Stimulated activated naive B cell treated with anti-CD40 and anti-IgM and Interleukin-4, amounts not matched to agents 10 μg/mL and 1 μg/mL and 100 μg/mL, for 72 hours (primary cell): Measurements from ENCODE around the gene IKZF3.
A peak's percentile ranks its signal among the peaks of the same experiment; 100 is the strongest.

Experiments used
- ATAC-seq, 2 donors: fragments of 150-1000 bp; cut with Tn5 transposase; replicated peaks; 2 replicates each; pipeline ENCODE4 v1.10.0; 2021; ENCODE audit warnings: moderate library complexity in 1 of 2
- DNase-seq: peaks from one replicate; pipeline ENCODE4 v3.0.0; 2021
- H3K27ac Mint-ChIP-seq: one replicate; pipeline ENCODE4 v1.8.0; 2022; ENCODE audit warnings: mild to moderate bottlenecking, mixed read lengths
- H3K27me3 Mint-ChIP-seq, 2 donors: one replicate each; pipeline ENCODE4 v1.8.0; 2022; ENCODE audit warnings: mixed read lengths in 2 of 2
- H3K36me3 Mint-ChIP-seq, 2 donors: one replicate each; pipeline ENCODE4 v1.8.0; 2022; ENCODE audit warnings: mixed read lengths in 2 of 2, mild to moderate bottlenecking in 1 of 2
- H3K4me1 Mint-ChIP-seq, 2 donors: one replicate each; pipeline ENCODE4 v1.8.0; 2022; ENCODE audit warnings: mixed read lengths in 2 of 2, mild to moderate bottlenecking in 1 of 2
- H3K4me3 Mint-ChIP-seq, 2 donors: one replicate each; pipeline ENCODE4 v1.8.0; 2022; ENCODE audit warnings: mild to moderate bottlenecking in 2 of 2, mixed read lengths in 2 of 2, moderate library complexity in 1 of 2
- H3K9me3 Mint-ChIP-seq, 2 donors: one replicate each; pipeline ENCODE4 v1.8.0; 2022; ENCODE audit warnings: mixed read lengths in 2 of 2, mild to moderate bottlenecking in 1 of 2

Gene IKZF3

DNA sequence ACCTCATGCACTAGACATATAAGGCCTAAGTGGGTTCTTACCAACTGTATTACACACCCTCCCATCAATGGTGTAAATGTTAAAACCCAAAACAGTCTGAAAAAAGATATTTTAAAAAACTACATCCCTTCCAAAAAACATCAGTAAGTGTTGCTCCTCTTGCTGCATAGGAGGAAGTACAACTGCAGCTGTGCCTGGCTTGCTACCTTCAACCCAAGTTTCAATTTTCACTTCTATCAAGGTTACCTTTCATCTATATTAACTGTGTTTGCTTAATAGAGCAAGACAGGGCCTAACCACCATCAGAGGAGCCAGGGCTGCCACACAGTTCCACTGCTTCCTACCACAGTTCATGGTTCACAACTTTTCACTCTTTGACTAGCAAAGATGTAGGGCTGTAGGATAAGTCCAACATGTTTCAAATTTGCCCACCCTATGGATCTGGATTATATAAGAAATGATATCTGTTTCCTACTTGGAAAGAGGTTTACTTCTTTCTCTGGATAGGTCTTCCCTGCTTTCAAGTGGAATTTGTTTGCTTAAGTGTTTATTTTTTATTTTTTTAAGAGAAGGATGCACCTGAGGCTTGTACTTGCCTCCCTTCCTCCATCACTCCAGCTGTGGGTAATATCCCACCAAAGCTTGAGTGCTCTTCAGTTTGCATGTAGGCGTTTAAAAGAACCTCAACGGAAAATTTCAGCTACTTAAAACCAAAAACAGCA lies 69.7 kb downstream of the IKZF3 start:
- H3K4me3 Mint-ChIP-seq, result peak overlapping the region; percentile 68
- H3K27ac Mint-ChIP-seq, result peak overlapping the region; percentile 95
- DNase-seq, result peak; percentile 75
- H3K36me3 Mint-ChIP-seq, result peaks cover 49 to 64% of the 10 kb centered on the region in 2 donors
- peaks cover 3 to 11% of the 10 kb centered on the region in 2 donors for H3K9me3 Mint-ChIP-seq
- no peaks in the 10 kb centered on the region for H3K27me3 Mint-ChIP-seq
- H3K4me1 Mint-ChIP-seq, result peaks cover 48 to 82% of the 10 kb centered on the region in 2 donors
- ATAC-seq, result peak; percentile 90 to 93

DNA sequence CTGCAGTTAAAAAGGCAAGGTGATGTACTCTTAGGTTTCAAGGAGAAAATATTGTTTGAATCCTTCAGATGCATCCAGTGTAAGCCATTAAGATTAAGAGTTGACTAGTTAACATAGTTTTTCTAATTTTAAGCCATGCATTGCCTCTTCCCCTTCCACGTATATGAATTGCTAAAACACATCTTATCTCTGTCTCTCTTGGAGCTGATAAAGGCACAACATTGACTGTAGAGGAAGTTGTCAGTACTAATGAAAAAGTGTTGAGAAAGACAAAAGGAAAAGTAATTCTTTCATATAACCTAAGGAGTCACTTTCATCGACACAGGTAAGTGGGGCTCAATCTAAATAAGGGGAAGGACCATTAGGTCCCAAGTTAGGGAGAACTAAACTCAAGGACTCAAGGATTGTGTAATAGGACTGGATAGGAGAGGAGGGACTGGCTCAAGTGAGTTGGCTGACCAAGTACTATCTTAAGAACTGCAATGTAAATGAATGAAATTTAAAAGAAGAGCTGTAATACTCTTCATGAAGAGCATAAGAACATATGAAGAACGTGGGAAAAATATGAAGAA lies 70.7 kb downstream of the IKZF3 start:
- peak overlapping the region; percentile 70 to 75 for H3K4me3 Mint-ChIP-seq
- ATAC-seq, result no peak
- peaks cover 47 to 62% of the 10 kb centered on the region in 2 donors for H3K36me3 Mint-ChIP-seq
- peaks cover 41 to 75% of the 10 kb centered on the region in 2 donors for H3K4me1 Mint-ChIP-seq
- H3K27me3 Mint-ChIP-seq, result no peaks in the 10 kb centered on the region
- H3K9me3 Mint-ChIP-seq, result peaks cover 3 to 11% of the 10 kb centered on the region in 2 donors
- H3K27ac Mint-ChIP-seq, result peak overlapping the region; percentile 91
- DNase-seq, result no peak

DNA sequence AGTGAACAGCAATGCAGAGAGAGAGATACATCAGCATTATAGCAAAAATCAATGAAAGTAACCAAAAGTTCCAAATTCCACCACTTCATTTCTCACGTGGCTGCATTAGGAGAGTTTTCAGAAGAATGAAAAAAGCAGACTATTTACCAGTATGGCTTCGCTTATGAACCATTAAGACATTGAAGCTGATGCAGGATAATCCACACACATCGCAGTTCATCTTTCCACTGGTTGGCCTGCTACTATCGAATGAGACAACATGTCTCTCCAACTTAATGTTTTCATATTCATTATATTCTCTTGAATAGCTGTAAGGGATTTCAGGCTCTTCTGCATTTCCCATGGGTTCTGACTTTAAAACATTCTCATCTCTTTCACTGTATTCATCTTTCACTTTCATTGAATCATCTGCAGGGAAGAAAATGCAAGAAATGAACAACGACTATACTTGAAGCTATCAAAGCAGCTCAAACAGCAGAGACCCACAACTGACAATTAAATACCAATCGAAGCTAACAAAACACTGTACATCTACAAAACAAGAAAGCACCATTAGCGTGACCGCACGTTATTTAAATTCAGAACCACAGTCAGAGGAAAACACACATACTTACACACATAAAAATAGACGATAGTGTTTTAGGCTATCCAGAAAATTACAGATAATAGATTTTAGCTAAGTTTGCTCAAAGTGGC lies 71.4 kb downstream of the IKZF3 start:
- Mint-ChIP-seq H3K36me3 (peaks cover 46 to 62% of the 10 kb centered on the region in 2 donors), H3K27me3 (no peaks in the 10 kb centered on the region), H3K4me1 (peaks cover 39 to 75% of the 10 kb centered on the region in 2 donors), H3K27ac (peak overlapping the region; percentile 91), H3K9me3 (peaks cover 3 to 5% of the 10 kb centered on the region in 2 donors), H3K4me3 (peak overlapping the region; percentile 70 to 75)
- ATAC-seq, result peak in 1 of 2 donors; percentile 16
- DNase-seq, result no peak

DNA sequence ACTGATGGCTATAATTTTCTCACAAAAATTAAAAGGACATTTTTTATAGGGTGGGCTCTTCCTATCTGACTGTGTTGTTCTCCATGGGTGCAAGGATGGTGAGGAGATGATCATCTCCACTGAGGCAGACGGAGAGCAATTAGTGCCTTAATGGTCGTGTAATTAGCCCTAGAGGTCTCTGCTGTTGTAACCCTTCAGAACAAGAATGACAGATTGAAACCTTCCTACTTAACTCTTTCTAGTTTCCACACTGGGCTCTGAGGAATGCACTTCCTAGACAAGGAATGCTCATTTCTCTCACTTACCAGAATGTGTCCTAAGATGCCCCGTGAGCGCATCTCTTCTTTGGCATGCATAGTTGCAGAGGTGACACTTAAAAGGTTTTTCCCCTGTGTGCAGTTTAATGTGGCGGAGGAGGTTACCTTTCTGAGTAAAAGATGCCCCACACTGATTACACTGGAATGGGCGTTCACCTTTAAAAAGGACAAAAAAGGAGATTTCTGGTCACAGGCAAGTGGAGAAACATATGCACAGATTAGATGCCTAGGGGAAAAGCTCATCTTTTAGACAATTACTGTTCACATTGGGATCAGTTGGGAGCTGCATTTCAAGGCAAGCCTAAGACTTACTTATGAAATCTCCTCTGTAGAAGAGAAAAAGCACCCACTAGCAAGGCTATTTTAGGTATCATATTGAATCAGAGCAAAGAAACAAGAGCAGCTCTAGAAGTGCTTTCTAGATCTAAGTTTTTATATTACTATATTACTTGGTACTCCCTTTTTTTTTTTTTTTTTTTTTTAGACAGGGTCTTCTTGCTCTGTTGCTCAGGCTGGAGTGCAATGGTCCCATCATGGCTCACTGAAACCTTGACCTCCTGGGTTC lies 72.8 kb downstream of the IKZF3 start:
- H3K36me3 Mint-ChIP-seq, result peaks cover 48 to 65% of the 10 kb centered on the region in 2 donors
- H3K9me3 Mint-ChIP-seq, result no peaks in the 10 kb centered on the region
- H3K27me3 Mint-ChIP-seq, result no peaks in the 10 kb centered on the region
- H3K4me3 Mint-ChIP-seq, result peak overlapping the region; percentile 51 to 70
- peak; percentile 58 to 59 for ATAC-seq
- peak; percentile 39 for DNase-seq
- peak overlapping the region; percentile 91 for H3K27ac Mint-ChIP-seq
- peaks cover 43 to 77% of the 10 kb centered on the region in 2 donors for H3K4me1 Mint-ChIP-seq

DNA sequence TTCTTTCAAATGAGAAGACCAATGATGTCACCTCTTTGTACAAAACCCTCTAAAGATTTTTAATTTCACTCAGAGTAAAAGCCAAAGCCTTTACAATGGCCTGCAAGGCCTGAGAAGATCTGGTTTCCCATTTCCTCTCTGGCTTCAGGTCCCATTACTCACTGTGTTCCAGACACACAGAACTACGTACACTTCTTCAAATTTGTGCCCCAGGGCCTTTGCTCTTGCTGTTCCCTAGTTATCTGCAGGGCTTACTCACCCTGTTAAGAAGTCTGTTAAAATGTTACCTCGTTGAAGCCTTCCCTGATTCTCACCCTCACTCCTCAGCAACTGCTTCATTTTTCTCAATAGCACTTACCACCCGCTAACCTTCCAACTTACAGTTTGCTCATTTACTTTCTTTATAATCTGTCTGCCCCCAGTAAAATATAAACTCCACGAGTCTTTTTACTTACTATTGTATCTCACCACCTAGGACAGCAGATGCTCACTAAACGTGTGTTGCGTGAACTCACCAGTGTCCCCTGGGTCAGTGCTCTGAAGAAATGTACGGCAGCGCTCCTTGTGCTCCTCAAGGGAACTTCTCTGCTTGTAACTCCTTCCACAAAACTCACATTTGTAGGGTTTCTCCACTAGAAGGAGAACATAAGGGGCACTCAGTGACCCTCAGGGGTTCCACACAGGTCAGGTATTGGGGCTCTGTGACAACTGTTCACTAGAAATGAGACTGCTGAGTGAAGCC lies 76.2 kb downstream of the IKZF3 start:
- no peak for ATAC-seq
- Mint-ChIP-seq H3K36me3 (peaks cover 60 to 82% of the 10 kb centered on the region in 2 donors), H3K4me1 (peaks cover 39 to 74% of the 10 kb centered on the region in 2 donors), H3K27ac (peak overlapping the region; percentile 10), H3K27me3 (no peaks in the 10 kb centered on the region), H3K9me3 (no peaks in the 10 kb centered on the region), H3K4me3 (peak overlapping the region in 1 of 2 donors; percentile 14)
- no peak for DNase-seq

DNA sequence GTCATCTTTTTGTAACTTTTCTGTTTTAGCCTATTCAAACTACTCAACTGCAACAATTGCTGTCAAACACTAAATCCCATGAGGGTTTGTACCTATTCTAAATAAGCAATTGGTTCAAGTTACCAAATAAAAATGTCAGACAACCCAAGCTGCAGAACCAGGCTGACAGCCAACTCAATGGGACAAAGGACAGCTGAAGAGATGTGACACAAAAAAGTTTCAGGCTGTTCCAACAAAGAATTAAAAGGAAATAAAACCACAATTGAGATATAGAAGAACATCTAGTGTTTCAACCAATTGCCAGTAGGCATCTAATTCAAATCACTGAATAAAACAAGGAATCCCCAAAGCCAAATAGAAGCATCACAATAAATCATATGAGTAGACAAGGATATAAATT lies 77.1 kb downstream of the IKZF3 start:
- Mint-ChIP-seq H3K27me3 (no peaks in the 10 kb centered on the region), H3K27ac (no peak overlapping the region), H3K36me3 (peaks cover 63 to 82% of the 10 kb centered on the region in 2 donors), H3K9me3 (no peaks in the 10 kb centered on the region), H3K4me1 (peaks cover 39 to 74% of the 10 kb centered on the region in 2 donors), H3K4me3 (peak overlapping the region in 1 of 2 donors; percentile 19)
- ATAC-seq (no peak), DNase-seq (no peak)

DNA sequence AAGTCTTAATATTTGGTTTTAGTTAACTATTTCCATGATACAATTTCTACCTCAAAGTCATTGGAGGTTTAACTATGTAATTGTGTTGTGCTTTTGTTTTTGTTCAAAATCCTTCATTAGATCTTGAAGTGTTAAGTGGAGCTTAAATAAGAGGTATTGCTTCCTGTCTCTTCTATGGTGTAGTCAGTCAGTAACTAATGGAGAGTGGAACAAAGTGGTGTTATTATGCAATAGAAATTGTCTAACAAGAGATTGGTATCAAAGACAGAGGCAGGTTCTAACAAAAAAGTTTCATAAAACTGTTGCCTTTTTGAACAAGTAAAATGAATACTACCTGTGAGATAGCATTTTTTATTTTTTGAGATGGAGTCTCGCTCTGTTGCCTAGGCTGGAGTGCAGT lies 81.1 kb downstream of the IKZF3 start:
- H3K27me3 Mint-ChIP-seq, result no peaks in the 10 kb centered on the region
- H3K4me1 Mint-ChIP-seq, result peaks cover 37 to 84% of the 10 kb centered on the region in 2 donors
- no peak for DNase-seq
- peak overlapping the region; percentile 53 for H3K27ac Mint-ChIP-seq
- H3K4me3 Mint-ChIP-seq, result peak overlapping the region in 1 of 2 donors; percentile 10
- peaks cover 46 to 68% of the 10 kb centered on the region in 2 donors for H3K36me3 Mint-ChIP-seq
- no peak for ATAC-seq
- no peaks in the 10 kb centered on the region for H3K9me3 Mint-ChIP-seq

DNA sequence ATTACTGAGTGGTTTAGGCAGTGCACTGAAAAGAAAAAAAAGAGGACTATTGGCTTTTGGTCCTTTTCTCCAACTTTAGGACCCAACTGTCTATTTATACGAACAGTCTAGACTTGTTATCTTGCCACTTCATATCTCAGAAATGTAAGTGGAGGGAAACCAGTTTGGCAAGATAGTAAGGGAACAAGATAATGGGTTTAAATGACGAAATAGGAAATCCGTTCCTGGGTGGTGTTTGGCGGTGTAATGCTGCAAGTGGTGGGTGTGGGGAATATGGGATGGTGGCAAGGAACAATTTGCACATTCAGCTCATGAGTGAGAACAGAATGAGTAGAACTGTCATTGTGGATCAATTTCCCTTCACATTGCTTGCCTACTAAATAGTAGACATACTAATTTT lies 81.6 kb downstream of the IKZF3 start:
- ATAC-seq, result no peak
- Mint-ChIP-seq H3K27me3 (no peaks in the 10 kb centered on the region), H3K9me3 (no peaks in the 10 kb centered on the region), H3K27ac (peak overlapping the region; percentile 53), H3K4me1 (peaks cover 37 to 84% of the 10 kb centered on the region in 2 donors), H3K36me3 (peaks cover 45 to 66% of the 10 kb centered on the region in 2 donors), H3K4me3 (no peak overlapping the region)
- DNase-seq, result no peak

DNA sequence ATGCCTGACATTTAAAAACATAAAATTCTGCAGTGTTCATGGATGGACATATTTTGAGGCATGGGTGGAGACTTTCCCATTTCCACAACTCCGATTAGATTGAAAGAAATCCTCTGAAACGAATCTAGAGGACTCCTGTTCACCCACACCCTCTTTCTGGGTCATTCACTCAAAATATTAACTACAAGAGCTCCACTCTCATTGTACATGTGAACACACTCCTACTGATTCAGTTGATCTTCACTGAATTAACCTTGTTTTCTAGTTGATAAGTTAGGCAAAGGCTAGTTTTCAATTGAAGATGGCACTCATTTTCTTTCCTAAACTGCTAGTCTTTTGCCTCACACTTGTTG lies 82.3 kb downstream of the IKZF3 start:
- Mint-ChIP-seq H3K36me3 (peaks cover 39 to 64% of the 10 kb centered on the region in 2 donors), H3K4me1 (peaks cover 31 to 79% of the 10 kb centered on the region in 2 donors)

DNA sequence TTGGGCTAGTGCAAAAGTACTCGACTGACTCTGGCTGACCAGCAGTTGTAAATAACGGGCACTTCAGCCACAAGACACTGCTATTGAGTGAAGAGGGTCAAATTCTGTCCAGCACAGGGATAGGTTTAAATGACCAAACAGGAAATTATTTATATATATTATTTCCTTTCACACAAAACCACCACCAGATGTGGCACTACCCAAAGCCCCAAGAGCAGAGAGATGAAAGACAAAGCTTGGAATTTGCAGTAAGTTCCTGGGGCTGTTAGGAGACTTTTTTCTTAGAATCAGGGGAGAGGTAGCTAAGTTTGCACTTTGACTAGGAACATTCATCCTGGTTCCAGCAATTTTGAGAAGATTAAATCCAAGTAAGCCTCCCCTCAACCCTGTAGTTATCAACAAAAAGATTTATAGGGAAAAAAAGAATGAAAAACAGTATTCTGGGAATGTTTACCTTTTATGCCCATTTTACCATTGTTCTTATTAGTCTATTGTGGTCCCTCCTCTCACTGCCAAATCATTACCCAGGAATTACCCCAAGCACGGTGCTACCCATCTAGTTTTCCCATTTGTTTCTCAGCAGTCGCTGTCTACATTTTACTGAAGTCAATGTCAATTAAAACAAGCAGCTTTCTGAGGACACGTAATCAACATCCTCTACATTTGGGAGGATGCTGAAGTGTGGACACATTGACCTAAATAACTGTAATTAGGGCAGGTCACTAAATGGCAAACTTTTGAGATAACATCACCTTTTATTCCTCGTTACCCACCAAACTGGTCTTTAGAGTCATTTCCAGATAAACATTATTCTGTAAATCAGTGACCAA lies 82.9 kb downstream of the IKZF3 start:
- ATAC-seq, result no peak
- no peak for DNase-seq
- H3K9me3 Mint-ChIP-seq, result no peaks in the 10 kb centered on the region
- H3K4me3 Mint-ChIP-seq, result no peak overlapping the region
- H3K36me3 Mint-ChIP-seq, result peaks cover 43 to 66% of the 10 kb centered on the region in 2 donors
- H3K27ac Mint-ChIP-seq, result peak overlapping the region; percentile 70
- H3K4me1 Mint-ChIP-seq, result peaks cover 31 to 79% of the 10 kb centered on the region in 2 donors
- no peaks in the 10 kb centered on the region for H3K27me3 Mint-ChIP-seq

More for the DNA sequence above, 82.3 kb downstream of the IKZF3 start:
- H3K27ac Mint-ChIP-seq, result peak overlapping the region; percentile 83
- no peak for ATAC-seq
- no peak overlapping the region for H3K4me3 Mint-ChIP-seq
- no peak for DNase-seq
- H3K27me3 Mint-ChIP-seq, result no peaks in the 10 kb centered on the region
- no peaks in the 10 kb centered on the region for H3K9me3 Mint-ChIP-seq

DNA sequence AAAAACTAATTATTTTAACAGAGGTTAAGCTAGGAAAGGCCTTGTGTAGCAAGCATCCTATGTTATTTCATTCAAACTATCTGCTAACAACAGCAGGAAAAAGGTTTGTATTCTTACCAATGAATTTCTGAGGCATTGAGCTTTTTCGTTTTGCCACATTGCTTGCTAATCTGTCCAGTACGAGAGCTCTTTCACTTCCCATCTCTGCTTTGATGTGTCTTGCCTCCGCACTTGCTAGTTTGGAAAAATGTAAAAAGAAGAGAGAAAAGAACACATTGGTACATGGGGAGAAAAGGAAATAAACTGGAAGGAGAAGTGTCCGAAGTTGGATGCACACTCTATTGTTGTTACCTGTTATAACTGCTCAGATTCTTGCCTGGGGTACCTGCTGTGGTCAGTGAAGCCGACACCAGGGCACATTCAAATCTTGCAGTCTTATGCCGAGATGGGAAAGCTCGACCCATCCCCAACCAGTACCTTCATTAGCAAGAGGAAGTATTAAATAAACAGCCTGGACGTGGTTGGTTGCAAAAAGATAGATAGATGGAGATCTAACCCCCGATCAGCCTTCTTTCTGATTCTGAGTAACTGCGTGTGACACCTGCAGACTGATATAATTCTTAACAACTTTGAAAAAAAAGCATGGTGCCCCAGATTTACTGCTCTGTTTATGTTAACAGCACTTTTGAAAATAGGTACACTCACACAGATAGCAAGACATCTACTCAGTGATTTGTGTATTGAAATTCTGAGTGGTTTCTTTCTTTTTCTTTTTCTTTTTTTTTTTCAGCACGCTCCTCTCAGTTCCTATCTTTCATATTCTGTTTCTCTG lies 86.4 kb downstream of the IKZF3 start:
- DNase-seq (no peak), ATAC-seq (peak; percentile 78 to 87)
- Mint-ChIP-seq H3K27ac (peak overlapping the region; percentile 38), H3K27me3 (no peaks in the 10 kb centered on the region), H3K36me3 (peaks cover 45 to 65% of the 10 kb centered on the region in 2 donors), H3K4me3 (peak overlapping the region; percentile 80 to 86), H3K9me3 (no peaks in the 10 kb centered on the region), H3K4me1 (peaks cover 38 to 82% of the 10 kb centered on the region in 2 donors)

DNA sequence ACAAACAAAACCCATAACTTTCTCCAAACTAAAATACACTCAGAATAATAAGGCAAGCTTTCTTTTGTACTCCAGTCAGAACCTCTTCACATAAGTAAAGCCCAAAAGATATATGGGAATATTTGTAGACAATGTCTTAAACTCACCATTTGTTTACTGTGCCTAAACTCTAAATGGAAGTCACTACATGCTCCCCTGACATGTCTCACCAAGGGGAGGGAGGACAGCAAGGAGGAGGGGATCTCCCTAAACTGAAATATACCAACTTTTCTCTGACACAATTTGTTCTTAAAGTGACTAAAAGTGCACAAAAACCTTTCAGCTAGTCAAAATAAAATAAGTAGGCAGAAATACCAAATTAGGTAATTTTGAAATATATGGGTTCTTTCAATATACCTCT lies 87.9 kb downstream of the IKZF3 start:
- peak overlapping the region; percentile 93 for H3K27ac Mint-ChIP-seq
- H3K4me1 Mint-ChIP-seq, result peaks cover 36 to 82% of the 10 kb centered on the region in 2 donors
- H3K9me3 Mint-ChIP-seq, result peaks cover 0 to 3% of the 10 kb centered on the region in 2 donors
- no peak for ATAC-seq
- H3K27me3 Mint-ChIP-seq, result no peaks in the 10 kb centered on the region
- no peak for DNase-seq
- peak overlapping the region; percentile 70 to 86 for H3K4me3 Mint-ChIP-seq
- peaks cover 49 to 65% of the 10 kb centered on the region in 2 donors for H3K36me3 Mint-ChIP-seq
